SU-DHL-6 (cell line): ENCODE measurements around the gene CCDC134.

Source experiments
- EZH2phosphoT487 ChIP-seq: fragments of 200-600 bp; sonication (generic), shearing (Covaris generic); conservative IDR thresholded peaks from 2 replicates; pipeline ENCODE4 v1.6.1; 2018; ENCODE audit warnings: mild to moderate bottlenecking, antibody characterized with exemption, low read length, moderate library complexity, mixed read lengths
- TF ChIP-seq, protein P1 (sequence below): fragments of 200-600 bp; sonication (generic); IDR thresholded peaks from one replicate; pipeline ENCODE4 v1.5.1; 2017; ENCODE audit warnings: antibody characterized with exemption, mild to moderate bottlenecking, low read length, moderate library complexity; ENCODE audit not compliant: insufficient read depth, poor library complexity, severe bottlenecking

- TF ChIP-seq EZH2phosphoT487, result no peak
- TF ChIP-seq, protein P1, sequence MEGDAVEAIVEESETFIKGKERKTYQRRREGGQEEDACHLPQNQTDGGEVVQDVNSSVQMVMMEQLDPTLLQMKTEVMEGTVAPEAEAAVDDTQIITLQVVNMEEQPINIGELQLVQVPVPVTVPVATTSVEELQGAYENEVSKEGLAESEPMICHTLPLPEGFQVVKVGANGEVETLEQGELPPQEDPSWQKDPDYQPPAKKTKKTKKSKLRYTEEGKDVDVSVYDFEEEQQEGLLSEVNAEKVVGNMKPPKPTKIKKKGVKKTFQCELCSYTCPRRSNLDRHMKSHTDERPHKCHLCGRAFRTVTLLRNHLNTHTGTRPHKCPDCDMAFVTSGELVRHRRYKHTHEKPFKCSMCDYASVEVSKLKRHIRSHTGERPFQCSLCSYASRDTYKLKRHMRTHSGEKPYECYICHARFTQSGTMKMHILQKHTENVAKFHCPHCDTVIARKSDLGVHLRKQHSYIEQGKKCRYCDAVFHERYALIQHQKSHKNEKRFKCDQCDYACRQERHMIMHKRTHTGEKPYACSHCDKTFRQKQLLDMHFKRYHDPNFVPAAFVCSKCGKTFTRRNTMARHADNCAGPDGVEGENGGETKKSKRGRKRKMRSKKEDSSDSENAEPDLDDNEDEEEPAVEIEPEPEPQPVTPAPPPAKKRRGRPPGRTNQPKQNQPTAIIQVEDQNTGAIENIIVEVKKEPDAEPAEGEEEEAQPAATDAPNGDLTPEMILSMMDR, result no peak
These were observed 18.8 kb downstream of the CCDC134 start for GRCh38 chr22:41819257-41819656.
